Measurements from ENCODE around the gene EMCN. TPM values are rescaled to one million over a fixed set of nuclear protein-coding genes. Genes with fewer than 3 reads are reported as not detected.

The EMCN gene
- total RNA-seq, 1 experiment from 2014 or later, result not detected

DNA sequence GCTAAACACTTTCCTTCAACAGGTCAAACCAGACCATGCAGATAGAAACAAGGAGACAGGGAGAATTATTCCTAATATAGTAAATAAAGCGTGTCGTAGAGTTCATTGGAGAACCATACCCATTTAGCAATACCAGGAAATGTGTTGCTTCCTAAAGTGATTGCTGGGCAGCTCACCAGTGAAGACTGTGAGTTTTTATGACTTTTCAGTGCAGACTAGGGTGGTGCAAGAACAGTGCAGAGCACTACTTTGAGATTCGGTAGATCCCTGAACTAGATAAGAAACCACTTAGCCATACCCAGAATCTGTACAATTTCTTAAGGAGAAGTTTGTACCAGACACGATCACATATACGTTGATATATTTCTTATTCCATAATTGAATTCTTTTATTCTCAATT is 87.4 kb downstream of the EMCN start:
- Histone ChIP-seq H3K23ac (ENCODE audit: insufficient read length, low read depth, low read length) (no peak overlapping the region), H3K4ac (ENCODE audit: low read depth, low read length) (no peak overlapping the region), H2BK120ac (ENCODE audit: low read depth, low read length, poor library complexity, severe bottlenecking) (no peak overlapping the region), H3K56ac (ENCODE audit: insufficient read length, low read depth, low read length) (no peak overlapping the region), H4K20me1 (ENCODE audit: control insufficient read depth, insufficient read depth, insufficient read length) (no peaks in the 10 kb centered on the region), H3K9ac (ENCODE audit: extremely low read depth, insufficient read length, low read length) (no peak overlapping the region), H2BK20ac (ENCODE audit: low read depth, low read length, poor library complexity, severe bottlenecking) (no peak overlapping the region), H2AK5ac (ENCODE audit: insufficient read length, low read length) (no peak overlapping the region), H3K9me3 (ENCODE audit: control insufficient read depth, low read depth, low read length) (no peaks in the 10 kb centered on the region), H3K23me2 (ENCODE audit: insufficient read length, low read depth, low read length, poor library complexity, severe bottlenecking) (no peaks in the 10 kb centered on the region), H3K4me1 (ENCODE audit: insufficient read depth, low read length) (no peaks in the 10 kb centered on the region), H4K8ac (replicated peaks; ENCODE audit: insufficient read length, low read depth, low read length) (no peak overlapping the region), H3K18ac (ENCODE audit: insufficient read length, low read depth, low read length) (no peak overlapping the region), H2AFZ (ENCODE audit: low read length) (no peak overlapping the region), H3K14ac (ENCODE audit: insufficient read depth, low read length) (no peak overlapping the region), H3K27ac (ENCODE audit: insufficient read length, low read depth, low read length) (no peak overlapping the region), H3T11ph (ENCODE audit: low read length) (no peak overlapping the region), H4K91ac (ENCODE audit: insufficient read length, low read depth, low read length) (no peak overlapping the region), H3K79me2 (ENCODE audit: insufficient read depth, low read length) (no peaks in the 10 kb centered on the region), H3K4me2 (ENCODE audit: insufficient read depth, insufficient read length, low read length) (no peak overlapping the region), H2BK5ac (ENCODE audit: insufficient read length, low read length) (no peak overlapping the region), H2BK15ac (ENCODE audit: low read depth, low read length) (no peak overlapping the region), H4K5ac (ENCODE audit: insufficient read length, low read depth, low read length) (no peak overlapping the region), H3K27me3 (ENCODE audit: insufficient read depth, low read length) (no peaks in the 10 kb centered on the region), H2BK12ac (ENCODE audit: insufficient read length, low read depth, low read length) (no peak overlapping the region), H3K79me1 (ENCODE audit: insufficient read depth, low read depth, low read length, poor library complexity, severe bottlenecking) (no peaks in the 10 kb centered on the region)
- no peaks in the 10 kb centered on the region for H3K36me3 Mint-ChIP-seq (ENCODE audit: insufficient read depth in 1 of 3, low read depth in 3 of 3)
- TF ChIP-seq CTCF (conservative IDR thresholded peaks at IDR 0.05), result no peak
- H3K27ac Mint-ChIP-seq, result no peak overlapping the region
- H3K4me1 Mint-ChIP-seq, result peaks cover 0 to 3% of the 10 kb centered on the region in 2 experiments; a peak in 1 of 4 replicates
- DNase-seq, result no peak
- no peaks in the 10 kb centered on the region for H3K27me3 Mint-ChIP-seq (ENCODE audit: low read depth)
- peaks cover 0 to 4% of the 10 kb centered on the region in 2 experiments; a peak in 1 of 5 replicates for H3K9me3 Mint-ChIP-seq
- no CpG with 5 or more reads among the region's 5 CpGs for WGBS (ENCODE audit: extremely low coverage, insufficient read length, low lambda C conversion rate)
- no peak overlapping the region for H3K4me3 Mint-ChIP-seq

All from H9 (cell line).